ENCODE measurements around the gene GNS. TPM values are rescaled to one million over a fixed set of nuclear protein-coding genes. Genes with fewer than 3 reads are reported as not detected.

GNS gene
- total RNA-seq, 2 experiments from 2014 or later: 8.7 to 10.0 TPM

GRCh38 chr12:64701283-64701682 lies 57.9 kb downstream of the GNS start:
- peak overlapping the region; percentile 22 for H3K4me3 Mint-ChIP-seq
- CTCF ChIA-PET: interaction anchor here (0.6 to 5.3 kb wide), 2 partner anchors 89 to 151 kb away, joined by 4 to 34 read pairs; no protein-coding TSS in a partner anchor

GRCh38 chr12:64700532-64700931 lies 58.7 kb downstream of the GNS start:
- H3K9me3 Mint-ChIP-seq: no peaks in the 10 kb centered on the region
- Histone ChIP-seq H3K36me3 (ENCODE audit: insufficient read depth, low read length) (peaks cover 39% of the 10 kb centered on the region), H3K9me3 (ENCODE audit: control insufficient read depth in 1 of 2, insufficient read depth in 1 of 2, low read length in 2 of 2) (no peaks in the 10 kb centered on the region), H3K4me1 (ENCODE audit: insufficient read depth, low read length) (peaks cover 39% of the 10 kb centered on the region), H3K27ac (ENCODE audit: low read depth in 1 of 2, low read length in 2 of 2) (peak overlapping the region; percentile 13 to 59), H3K4me3 (ENCODE audit: low read length) (no peak overlapping the region), H3K27me3 (ENCODE audit: control insufficient read depth in 1 of 2, insufficient read depth in 2 of 2, low read length in 2 of 2) (no peaks in the 10 kb centered on the region)
- H3K27ac Mint-ChIP-seq: peak overlapping the region; percentile 81
- H3K4me1 Mint-ChIP-seq (ENCODE audit: low read depth): peaks cover 57% of the 10 kb centered on the region
- peaks cover 70% of the 10 kb centered on the region for H3K36me3 Mint-ChIP-seq (ENCODE audit: low read depth)
- no peak for TF ChIP-seq CTCF (IDR thresholded peaks at IDR 0.05)
- ChIA-PET POLR2A (interaction anchor here (1.9 to 26.2 kb wide), 2 partner anchors 31 to 91 kb away, joined by 6 to 808 read pairs; partner anchors contain the start of gene RASSF3), CTCF (interaction anchor here (0.7 to 5.3 kb wide), 3 partner anchors 92 to 151 kb away, joined by 3 to 34 read pairs (median 3); no protein-coding TSS in a partner anchor)
- ATAC-seq (ENCODE audit: poor library complexity) (no peak), DNase-seq (no peak)
- peak overlapping the region; percentile 30 for H3K4me3 Mint-ChIP-seq
- intact Hi-C loops (cut with DNase I, micrococcal nuclease): no loop called here
- H3K27me3 Mint-ChIP-seq: no peaks in the 10 kb centered on the region

More at GRCh38 chr12:64701283-64701682, 57.9 kb downstream of the GNS start:
- ATAC-seq (ENCODE audit: poor library complexity) (no peak), DNase-seq (peak in 2 of 14 experiments; percentile 45 to 49)
- no peaks in the 10 kb centered on the region for H3K9me3 ChIP-seq (ENCODE audit: control insufficient read depth in 1 of 2, insufficient read depth in 1 of 2, low read length in 2 of 2)
- H3K27me3 ChIP-seq (ENCODE audit: control insufficient read depth in 1 of 2, insufficient read depth in 2 of 2, low read length in 2 of 2): no peaks in the 10 kb centered on the region
- no peak for TF ChIP-seq CTCF (IDR thresholded peaks at IDR 0.05)
- H3K27ac ChIP-seq (ENCODE audit: low read depth in 1 of 2, low read length in 2 of 2): peak overlapping the region in 1 of 2 donors; percentile 59
- H3K27me3 Mint-ChIP-seq: no peaks in the 10 kb centered on the region
- POLR2A ChIA-PET: interaction anchor here (1.9 to 26.2 kb wide), 2 partner anchors 31 to 92 kb away, joined by 6 to 808 read pairs; partner anchors contain the start of gene RASSF3
- peak overlapping the region; percentile 81 for H3K27ac Mint-ChIP-seq
- H3K4me1 ChIP-seq (ENCODE audit: insufficient read depth, low read length): peaks cover 33% of the 10 kb centered on the region
- H3K36me3 Mint-ChIP-seq (ENCODE audit: low read depth): peaks cover 67% of the 10 kb centered on the region
- peaks cover 32% of the 10 kb centered on the region for H3K36me3 ChIP-seq (ENCODE audit: insufficient read depth, low read length)
- H3K4me1 Mint-ChIP-seq (ENCODE audit: low read depth): peaks cover 53% of the 10 kb centered on the region
- no peaks in the 10 kb centered on the region for H3K9me3 Mint-ChIP-seq
- H3K4me3 ChIP-seq (ENCODE audit: low read length): no peak overlapping the region
- intact Hi-C loops (cut with DNase I, micrococcal nuclease): no loop called here

GRCh38 chr12:64699504-64700115 lies 59.6 kb downstream of the GNS start:
- no peak overlapping the region for H3K27ac ChIP-seq (ENCODE audit: low read depth in 1 of 2, low read length in 2 of 2)

More at GRCh38 chr12:64699504-64700115, 59.6 kb downstream of the GNS start:
- H3K4me1 ChIP-seq (ENCODE audit: insufficient read depth, low read length): peaks cover 48% of the 10 kb centered on the region
- Mint-ChIP-seq H3K4me3 (no peak overlapping the region), H3K27ac (peak overlapping the region; percentile 81), H3K36me3 (ENCODE audit: low read depth) (peaks cover 71% of the 10 kb centered on the region), H3K27me3 (no peaks in the 10 kb centered on the region), H3K4me1 (ENCODE audit: low read depth) (peaks cover 62% of the 10 kb centered on the region), H3K9me3 (no peaks in the 10 kb centered on the region)
- CTCF ChIA-PET: interaction anchor here (1.3 to 5.3 kb wide), 2 partner anchors 91 to 150 kb away, joined by 3 to 34 read pairs; no protein-coding TSS in a partner anchor
- no peaks in the 10 kb centered on the region for H3K9me3 ChIP-seq (ENCODE audit: control insufficient read depth in 1 of 2, insufficient read depth in 1 of 2, low read length in 2 of 2)
- H3K36me3 ChIP-seq (ENCODE audit: insufficient read depth, low read length): peaks cover 48% of the 10 kb centered on the region
- no peak overlapping the region for H3K4me3 ChIP-seq (ENCODE audit: low read length)
- POLR2A ChIA-PET: interaction anchor here (0.7 to 26.2 kb wide), 3 partner anchors 30 to 134 kb away, joined by 3 to 808 read pairs (median 3); no protein-coding TSS in a partner anchor
- ATAC-seq (ENCODE audit: poor library complexity): no peak
- TF ChIP-seq CTCF (IDR thresholded peaks at IDR 0.05): no peak
- DNase-seq: peak in 2 of 14 experiments; percentile 60 to 66
- intact Hi-C loops (cut with DNase I, micrococcal nuclease): loop anchor here (2.0 to 10.0 kb wide), 4 partner anchors 15 to 295 kb away; partner anchors contain the start of gene XPOT (in 1 of the 2)
- no peaks in the 10 kb centered on the region for H3K27me3 ChIP-seq (ENCODE audit: control insufficient read depth in 1 of 2, insufficient read depth in 2 of 2, low read length in 2 of 2)

All from CD4-positive, alpha-beta T cell (primary cell).